ENCODE data around the gene DGCR8.

DGCR8 gene

DNA sequence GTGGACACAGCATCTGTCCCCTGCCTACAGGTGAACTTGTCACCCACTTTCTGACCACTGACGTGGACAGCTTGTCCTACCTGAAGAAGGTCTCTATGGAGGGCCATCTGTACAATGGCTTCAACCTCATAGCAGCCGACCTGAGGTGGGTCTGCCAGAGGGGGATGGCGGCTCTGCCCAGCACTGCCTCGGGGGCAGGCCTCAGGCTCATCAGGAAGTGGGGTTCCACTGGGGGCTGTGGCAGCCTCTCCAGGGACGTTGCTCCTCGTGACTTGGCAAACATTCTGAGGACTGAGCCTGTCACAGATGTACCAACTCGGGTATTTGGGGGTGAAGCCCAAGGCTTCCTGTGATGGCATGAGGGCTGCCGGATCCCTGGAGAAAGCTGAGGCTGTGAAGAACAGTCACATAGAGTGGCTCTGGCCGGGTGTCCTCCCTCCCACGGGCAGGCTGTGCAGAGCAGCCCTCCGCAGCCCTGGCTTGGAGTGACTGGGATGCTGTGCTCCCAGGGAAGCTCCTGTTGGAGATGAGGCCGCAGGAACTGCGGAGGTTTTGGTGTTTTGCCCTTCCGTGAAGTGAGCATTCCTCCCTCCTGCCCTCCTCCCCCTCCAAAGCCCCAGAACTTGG, 26.5 kb upstream of the DGCR8 start:
- no peaks in the 10 kb centered on the region for H3K9me3 ChIP-seq (ENCODE audit: control insufficient read depth in 1 of 2, low read length in 2 of 2)
- peaks cover 13 to 48% of the 10 kb centered on the region in 2 donors for H3K36me3 ChIP-seq (ENCODE audit: control insufficient read depth in 1 of 2, insufficient read depth in 2 of 2, low read length in 2 of 2)
- no peak overlapping the region for H3K9ac ChIP-seq (ENCODE audit: low read depth in 1 of 2, low read length in 2 of 2)
- H3K27me3 ChIP-seq (ENCODE audit: control insufficient read depth in 1 of 2, insufficient read depth in 2 of 2, low read length in 2 of 2): no peaks in the 10 kb centered on the region
- H3K4me3 ChIP-seq (ENCODE audit: low read depth in 1 of 2, low read length in 2 of 2): no peak overlapping the region
- no peak overlapping the region for H3K27ac ChIP-seq (ENCODE audit: low read depth, low read length)
- H3K4me1 ChIP-seq (ENCODE audit: control insufficient read depth in 1 of 2, insufficient read depth in 2 of 2, low read length in 2 of 2): peaks cover 0 to 7% of the 10 kb centered on the region in 2 donors

DNA sequence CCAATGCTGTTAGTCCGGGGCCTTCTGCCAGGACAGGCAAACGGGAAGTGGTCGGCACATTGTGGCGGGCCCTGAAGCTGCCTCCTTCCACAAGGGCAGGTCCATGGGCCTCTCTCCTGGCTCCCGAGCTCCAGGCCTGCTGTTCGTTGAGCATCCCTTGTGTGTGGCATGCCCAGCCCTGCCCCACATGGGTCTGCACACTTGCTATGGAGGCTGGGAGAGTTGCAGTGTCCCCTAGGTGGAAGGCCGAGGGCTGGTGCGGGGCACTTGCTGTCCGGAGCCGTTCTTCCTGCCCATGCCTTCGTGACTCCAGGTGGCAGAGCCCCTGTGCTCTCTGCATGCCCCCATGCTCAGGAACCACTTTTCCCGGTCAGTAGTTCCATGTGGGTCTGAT, 26.0 kb upstream of the DGCR8 start:
- no peak overlapping the region for H3K4me3 ChIP-seq (ENCODE audit: low read depth in 1 of 2, low read length in 2 of 2)
- no peaks in the 10 kb centered on the region for H3K27me3 ChIP-seq (ENCODE audit: control insufficient read depth in 1 of 2, insufficient read depth in 2 of 2, low read length in 2 of 2)
- H3K9me3 ChIP-seq (ENCODE audit: control insufficient read depth in 1 of 2, low read length in 2 of 2): no peaks in the 10 kb centered on the region
- H3K9ac ChIP-seq (ENCODE audit: low read depth in 1 of 2, low read length in 2 of 2): no peak overlapping the region
- H3K36me3 ChIP-seq (ENCODE audit: control insufficient read depth in 1 of 2, insufficient read depth in 2 of 2, low read length in 2 of 2): peaks cover 10 to 49% of the 10 kb centered on the region in 2 donors
- H3K4me1 ChIP-seq (ENCODE audit: control insufficient read depth in 1 of 2, insufficient read depth in 2 of 2, low read length in 2 of 2): peaks cover 0 to 7% of the 10 kb centered on the region in 2 donors
- no peak overlapping the region for H3K27ac ChIP-seq (ENCODE audit: low read depth, low read length)

DNA sequence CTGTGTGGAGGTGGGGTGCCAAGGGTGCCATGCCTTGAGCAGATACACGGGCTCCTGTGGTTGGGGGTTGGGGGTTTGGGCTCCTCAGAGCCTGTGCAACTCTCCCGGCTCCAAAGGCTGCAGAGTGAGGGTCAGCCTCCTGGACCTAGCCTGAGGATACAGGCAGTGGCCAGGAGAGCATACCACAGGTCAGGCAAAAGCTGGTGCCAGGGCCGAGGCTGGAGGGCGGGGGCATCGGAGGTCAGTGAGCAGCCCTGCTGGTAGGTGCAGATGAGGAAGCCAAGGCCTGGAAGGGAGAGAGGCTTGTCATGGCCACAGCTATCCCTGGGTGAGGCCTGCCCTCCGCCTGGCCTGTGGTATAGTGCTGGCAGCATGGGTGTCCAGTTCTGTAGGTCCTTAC, 25.6 kb upstream of the DGCR8 start:
- H3K27ac ChIP-seq (ENCODE audit: low read depth, low read length): no peak overlapping the region
- H3K4me1 ChIP-seq (ENCODE audit: control insufficient read depth in 1 of 2, insufficient read depth in 2 of 2, low read length in 2 of 2): peaks cover 0 to 7% of the 10 kb centered on the region in 2 donors
- H3K9me3 ChIP-seq (ENCODE audit: control insufficient read depth in 1 of 2, low read length in 2 of 2): no peaks in the 10 kb centered on the region
- H3K9ac ChIP-seq (ENCODE audit: low read depth in 1 of 2, low read length in 2 of 2): no peak overlapping the region
- peaks cover 10 to 53% of the 10 kb centered on the region in 2 donors for H3K36me3 ChIP-seq (ENCODE audit: control insufficient read depth in 1 of 2, insufficient read depth in 2 of 2, low read length in 2 of 2)
- H3K27me3 ChIP-seq (ENCODE audit: control insufficient read depth in 1 of 2, insufficient read depth in 2 of 2, low read length in 2 of 2): no peaks in the 10 kb centered on the region
- H3K4me3 ChIP-seq (ENCODE audit: low read depth in 1 of 2, low read length in 2 of 2): no peak overlapping the region

GRCh38 chr22:20055144-20055543, 24.9 kb upstream of the DGCR8 start:
- peaks cover 0 to 7% of the 10 kb centered on the region in 2 donors for H3K4me1 ChIP-seq (ENCODE audit: control insufficient read depth in 1 of 2, insufficient read depth in 2 of 2, low read length in 2 of 2)
- H3K4me3 ChIP-seq (ENCODE audit: low read depth in 1 of 2, low read length in 2 of 2): no peak overlapping the region
- H3K27ac ChIP-seq (ENCODE audit: low read depth, low read length): no peak overlapping the region
- H3K9ac ChIP-seq (ENCODE audit: low read depth in 1 of 2, low read length in 2 of 2): no peak overlapping the region
- H3K27me3 ChIP-seq (ENCODE audit: control insufficient read depth in 1 of 2, insufficient read depth in 2 of 2, low read length in 2 of 2): no peaks in the 10 kb centered on the region
- H3K36me3 ChIP-seq (ENCODE audit: control insufficient read depth in 1 of 2, insufficient read depth in 2 of 2, low read length in 2 of 2): peaks cover 10 to 53% of the 10 kb centered on the region in 2 donors
- H3K9me3 ChIP-seq (ENCODE audit: control insufficient read depth in 1 of 2, low read length in 2 of 2): no peaks in the 10 kb centered on the region

DNA sequence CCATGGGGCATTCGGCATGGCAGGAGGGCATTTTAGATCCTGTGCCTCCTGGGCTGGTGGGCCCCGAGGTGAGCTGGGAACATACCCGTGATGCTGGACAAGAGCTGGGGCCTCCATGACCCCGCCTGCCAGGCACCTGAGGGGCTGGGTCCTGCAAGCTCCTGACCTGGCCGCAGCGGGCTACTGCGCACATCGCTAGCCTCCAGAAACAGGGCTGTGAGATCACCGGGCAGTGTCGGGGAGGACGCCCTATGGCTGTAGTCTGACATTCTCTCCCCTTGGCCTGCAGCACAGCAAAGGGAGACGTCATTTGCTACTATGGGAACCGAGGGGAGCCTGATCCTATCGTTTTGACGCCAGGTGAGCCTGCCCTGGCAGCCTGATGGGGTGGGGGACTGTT, 24.4 kb upstream of the DGCR8 start:
- Histone ChIP-seq H3K9me3 (ENCODE audit: control insufficient read depth in 1 of 2, low read length in 2 of 2) (no peaks in the 10 kb centered on the region), H3K9ac (ENCODE audit: low read depth in 1 of 2, low read length in 2 of 2) (no peak overlapping the region), H3K4me1 (ENCODE audit: control insufficient read depth in 1 of 2, insufficient read depth in 2 of 2, low read length in 2 of 2) (peaks cover 0 to 7% of the 10 kb centered on the region in 2 donors), H3K4me3 (ENCODE audit: low read depth in 1 of 2, low read length in 2 of 2) (no peak overlapping the region), H3K27me3 (ENCODE audit: control insufficient read depth in 1 of 2, insufficient read depth in 2 of 2, low read length in 2 of 2) (no peaks in the 10 kb centered on the region), H3K27ac (ENCODE audit: low read depth, low read length) (no peak overlapping the region), H3K36me3 (ENCODE audit: control insufficient read depth in 1 of 2, insufficient read depth in 2 of 2, low read length in 2 of 2) (peaks cover 10 to 57% of the 10 kb centered on the region in 2 donors)

DNA sequence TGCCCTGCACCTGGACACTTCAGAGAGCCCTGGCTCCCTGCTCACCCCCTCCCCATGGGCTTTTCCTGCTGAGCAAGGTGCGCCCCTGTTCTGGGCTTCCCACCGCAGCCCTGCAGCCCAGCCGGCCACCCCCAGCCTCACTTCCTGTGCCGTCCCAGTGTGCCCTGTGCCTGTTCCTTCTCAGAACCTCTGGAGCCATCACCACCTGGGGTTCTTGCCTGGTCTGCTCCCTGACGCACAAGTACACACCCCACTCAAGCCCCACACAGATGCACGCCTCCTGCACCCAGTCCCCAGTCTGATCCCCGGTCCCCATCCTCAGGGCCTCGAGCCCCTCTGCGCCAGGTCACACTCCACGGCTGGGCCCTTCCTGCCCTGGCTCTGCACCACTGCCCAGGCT, 23.9 kb upstream of the DGCR8 start:
- no peak overlapping the region for H3K4me3 ChIP-seq (ENCODE audit: low read depth in 1 of 2, low read length in 2 of 2)
- no peaks in the 10 kb centered on the region for H3K27me3 ChIP-seq (ENCODE audit: control insufficient read depth in 1 of 2, insufficient read depth in 2 of 2, low read length in 2 of 2)
- peaks cover 0 to 7% of the 10 kb centered on the region in 2 donors for H3K4me1 ChIP-seq (ENCODE audit: control insufficient read depth in 1 of 2, insufficient read depth in 2 of 2, low read length in 2 of 2)
- H3K36me3 ChIP-seq (ENCODE audit: control insufficient read depth in 1 of 2, insufficient read depth in 2 of 2, low read length in 2 of 2): peaks cover 10 to 62% of the 10 kb centered on the region in 2 donors
- no peaks in the 10 kb centered on the region for H3K9me3 ChIP-seq (ENCODE audit: control insufficient read depth in 1 of 2, low read length in 2 of 2)
- no peak overlapping the region for H3K27ac ChIP-seq (ENCODE audit: low read depth, low read length)
- no peak overlapping the region for H3K9ac ChIP-seq (ENCODE audit: low read depth in 1 of 2, low read length in 2 of 2)

DNA sequence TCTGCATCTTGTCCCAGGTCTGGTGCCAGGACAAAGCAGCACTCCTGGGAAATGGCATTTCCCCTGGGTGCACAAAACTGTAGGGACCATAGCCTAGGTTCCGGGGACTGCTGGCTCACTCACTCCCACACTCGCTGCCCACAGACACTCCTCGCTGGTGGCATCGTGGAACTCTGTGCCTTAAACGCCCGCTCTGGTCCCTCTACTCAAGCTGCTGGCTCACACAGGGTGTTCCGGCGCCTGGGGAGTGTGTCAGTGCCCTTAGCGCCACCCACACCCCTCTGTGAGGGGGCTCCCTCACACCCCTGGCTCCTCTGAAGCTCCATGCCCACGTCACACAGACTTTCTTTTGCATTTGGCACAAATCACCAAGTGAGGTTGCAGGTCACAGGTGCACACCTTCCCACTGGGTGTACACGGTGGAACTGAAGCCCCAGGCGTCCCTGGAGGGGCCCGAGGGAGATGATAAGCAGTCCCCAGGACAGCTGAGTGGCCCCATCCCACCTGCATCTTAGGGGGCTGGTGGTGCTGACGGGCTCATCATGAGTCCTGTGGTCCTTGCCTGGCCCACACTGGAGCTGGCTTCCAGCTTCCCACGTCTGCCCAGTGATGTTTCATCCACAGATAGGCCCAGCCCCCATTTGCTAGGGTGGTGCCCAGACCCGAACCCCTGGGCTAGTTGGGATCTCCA, 23.2 kb upstream of the DGCR8 start:
- Histone ChIP-seq H3K9me3 (ENCODE audit: control insufficient read depth in 1 of 2, low read length in 2 of 2) (no peaks in the 10 kb centered on the region), H3K27ac (ENCODE audit: low read depth, low read length) (no peak overlapping the region), H3K27me3 (ENCODE audit: control insufficient read depth in 1 of 2, insufficient read depth in 2 of 2, low read length in 2 of 2) (no peaks in the 10 kb centered on the region), H3K4me1 (ENCODE audit: control insufficient read depth in 1 of 2, insufficient read depth in 2 of 2, low read length in 2 of 2) (peaks cover 0 to 7% of the 10 kb centered on the region in 2 donors), H3K9ac (ENCODE audit: low read depth in 1 of 2, low read length in 2 of 2) (no peak overlapping the region), H3K4me3 (ENCODE audit: low read depth in 1 of 2, low read length in 2 of 2) (no peak overlapping the region), H3K36me3 (ENCODE audit: control insufficient read depth in 1 of 2, insufficient read depth in 2 of 2, low read length in 2 of 2) (peaks cover 12 to 67% of the 10 kb centered on the region in 2 donors)

DNA sequence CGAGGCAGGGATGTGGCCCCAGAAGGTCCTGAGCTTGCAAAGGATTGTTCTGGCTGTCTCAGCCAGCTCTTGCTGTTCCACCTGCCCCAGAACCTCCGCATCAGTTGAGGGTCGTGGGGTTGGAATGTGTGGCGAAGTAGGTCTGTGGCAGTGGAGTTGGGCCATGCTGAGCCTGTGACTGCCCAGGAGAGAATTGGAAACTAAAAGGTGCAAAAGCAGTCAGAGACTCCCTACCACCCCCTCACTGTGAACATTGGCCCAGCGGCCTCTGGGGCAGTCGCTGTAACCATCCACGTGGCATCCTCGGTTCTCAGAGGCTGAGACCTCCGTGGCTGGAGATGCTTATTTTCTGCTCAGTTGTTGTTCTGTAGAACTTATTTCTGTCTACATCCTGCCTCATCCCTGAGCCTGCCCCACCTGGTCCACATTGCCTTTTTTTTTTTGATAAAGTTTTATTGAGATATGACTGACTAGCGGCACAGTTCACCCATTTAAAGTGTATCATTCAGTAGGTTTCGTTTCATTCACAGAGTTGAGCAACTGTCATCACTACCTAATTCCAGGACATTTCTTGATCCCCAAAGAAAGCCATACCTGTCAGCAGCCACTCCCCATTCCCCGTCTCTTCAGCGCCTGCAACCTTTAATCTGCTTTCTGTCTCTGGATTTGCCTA, 22.3 kb upstream of the DGCR8 start:
- H3K27me3 ChIP-seq (ENCODE audit: control insufficient read depth in 1 of 2, insufficient read depth in 2 of 2, low read length in 2 of 2): no peaks in the 10 kb centered on the region
- H3K36me3 ChIP-seq (ENCODE audit: control insufficient read depth in 1 of 2, insufficient read depth in 2 of 2, low read length in 2 of 2): peaks cover 15 to 69% of the 10 kb centered on the region in 2 donors
- H3K9me3 ChIP-seq (ENCODE audit: control insufficient read depth in 1 of 2, low read length in 2 of 2): no peaks in the 10 kb centered on the region
- H3K27ac ChIP-seq (ENCODE audit: low read depth, low read length): no peak overlapping the region
- H3K4me1 ChIP-seq (ENCODE audit: control insufficient read depth in 1 of 2, insufficient read depth in 2 of 2, low read length in 2 of 2): peaks cover 0 to 2% of the 10 kb centered on the region in 2 donors
- no peak overlapping the region for H3K9ac ChIP-seq (ENCODE audit: low read depth in 1 of 2, low read length in 2 of 2)
- H3K4me3 ChIP-seq (ENCODE audit: low read depth in 1 of 2, low read length in 2 of 2): no peak overlapping the region

DNA sequence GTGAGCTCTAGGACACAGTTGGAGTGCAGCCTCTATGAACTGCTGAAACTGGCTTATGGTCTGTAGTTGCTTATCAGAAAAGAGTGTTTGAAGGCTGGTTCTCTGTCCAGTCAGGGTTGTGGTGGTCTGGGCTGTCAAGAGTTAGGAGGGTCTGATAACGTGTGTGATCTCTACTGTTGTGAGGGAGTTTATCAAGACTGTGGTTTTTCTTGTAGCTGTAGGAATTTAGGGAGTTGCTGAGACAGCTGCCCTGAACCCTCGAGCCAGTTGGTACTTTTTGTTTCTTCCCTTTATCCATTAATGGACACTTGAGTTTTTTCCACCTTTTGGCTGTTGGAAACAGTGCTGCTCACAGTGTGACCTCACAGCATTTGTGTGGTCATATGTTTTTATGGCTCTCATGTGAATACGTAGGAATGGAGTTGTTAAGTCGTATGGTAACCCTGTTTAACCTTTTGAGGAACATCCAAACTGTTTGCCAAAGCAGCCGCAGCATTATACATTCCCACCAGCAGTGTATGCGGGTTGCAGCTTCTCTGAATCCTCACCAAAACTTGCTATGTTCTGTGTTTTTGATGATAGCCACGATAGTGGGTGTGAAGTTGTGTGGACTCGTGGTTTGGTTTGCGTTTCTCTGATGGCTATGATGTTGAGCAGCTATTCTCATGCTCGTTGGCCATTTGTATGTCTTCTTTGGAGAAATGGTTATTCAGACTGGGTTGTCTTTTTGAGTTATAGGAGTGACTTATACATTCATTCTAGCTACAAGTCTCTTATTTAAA, 20.9 kb upstream of the DGCR8 start:
- H3K9ac ChIP-seq (ENCODE audit: low read depth in 1 of 2, low read length in 2 of 2): no peak overlapping the region
- no peak overlapping the region for H3K4me3 ChIP-seq (ENCODE audit: low read depth in 1 of 2, low read length in 2 of 2)
- H3K36me3 ChIP-seq (ENCODE audit: control insufficient read depth in 1 of 2, insufficient read depth in 2 of 2, low read length in 2 of 2): peaks cover 15 to 67% of the 10 kb centered on the region in 2 donors
- no peak overlapping the region for H3K27ac ChIP-seq (ENCODE audit: low read depth, low read length)
- H3K27me3 ChIP-seq (ENCODE audit: control insufficient read depth in 1 of 2, insufficient read depth in 2 of 2, low read length in 2 of 2): no peaks in the 10 kb centered on the region
- H3K9me3 ChIP-seq (ENCODE audit: control insufficient read depth in 1 of 2, low read length in 2 of 2): no peaks in the 10 kb centered on the region
- peaks cover 0 to 2% of the 10 kb centered on the region in 2 donors for H3K4me1 ChIP-seq (ENCODE audit: control insufficient read depth in 1 of 2, insufficient read depth in 2 of 2, low read length in 2 of 2)

Measured in duodenal mucosa (tissue), 2 donors.